GM15510 (cell line): ENCODE data around the gene RAB21.

Experiments
- POLR2A ChIP-seq: IDR thresholded peaks from 3 replicates; pipeline ENCODE4 v1.6.1; 2011; ENCODE audit warnings: borderline replicate concordance; ENCODE audit not compliant: insufficient read length; ENCODE audit errors: extremely low read depth

RAB21 gene

DNA sequence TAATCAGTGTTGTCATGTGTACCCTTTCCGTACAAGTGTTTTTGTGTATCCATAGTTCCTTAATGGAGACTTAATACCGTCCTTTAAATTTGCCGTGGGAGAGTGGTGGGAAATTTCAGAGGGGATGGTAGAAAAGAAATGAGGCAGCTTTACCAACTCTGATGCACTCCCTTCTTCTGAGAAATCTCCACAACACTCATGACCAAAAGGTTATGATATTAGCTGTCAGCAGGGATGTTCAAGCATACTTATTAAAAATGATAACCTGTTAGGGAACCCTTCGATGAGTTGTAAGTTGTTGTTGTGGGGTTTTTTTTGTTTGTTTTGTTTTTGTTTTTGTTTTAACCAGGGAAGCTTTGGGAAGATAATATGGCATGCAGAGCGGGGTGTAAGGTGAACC is 12.5 kb downstream of the RAB21 start:
- no peak for TF ChIP-seq POLR2A

DNA sequence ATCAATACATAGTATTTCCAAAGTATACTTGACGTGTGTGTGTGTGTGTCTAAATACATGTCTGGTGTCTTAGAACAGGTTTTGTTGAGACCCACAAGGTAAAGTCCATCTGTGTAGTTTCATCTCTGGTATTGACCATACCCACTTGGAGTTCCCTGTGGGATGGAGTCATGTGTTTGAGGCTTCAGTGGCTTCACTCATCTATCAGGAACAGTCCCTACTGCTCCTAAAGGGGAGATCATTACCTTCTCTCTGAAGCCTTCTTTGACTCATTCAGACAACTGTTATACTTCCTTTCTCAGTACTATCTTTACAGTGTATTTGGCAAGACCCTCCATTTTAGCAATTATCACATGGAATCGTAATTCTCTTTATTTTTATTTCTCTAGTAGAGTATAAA is 14.2 kb downstream of the RAB21 start:
- TF ChIP-seq POLR2A, result no peak

DNA sequence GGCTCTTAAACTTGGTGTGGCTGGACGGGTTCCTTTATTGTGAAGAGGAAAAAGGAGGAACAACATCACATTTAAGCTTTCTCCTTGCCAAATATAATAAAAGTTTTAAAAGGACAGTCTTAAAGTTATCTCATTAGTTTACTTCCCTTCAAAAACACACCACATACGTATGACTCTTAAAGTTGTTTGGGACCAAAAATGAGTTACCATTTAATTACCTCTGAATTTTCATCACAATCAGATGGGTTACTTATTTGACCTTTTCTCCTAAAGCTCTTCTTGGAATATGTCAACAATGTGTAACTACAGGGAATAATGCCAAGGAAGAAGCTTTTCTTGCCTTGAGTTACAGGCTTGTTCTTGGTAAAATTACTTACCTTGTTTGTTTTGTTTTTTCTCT is 16.4 kb downstream of the RAB21 start:
- no peak for TF ChIP-seq POLR2A

DNA sequence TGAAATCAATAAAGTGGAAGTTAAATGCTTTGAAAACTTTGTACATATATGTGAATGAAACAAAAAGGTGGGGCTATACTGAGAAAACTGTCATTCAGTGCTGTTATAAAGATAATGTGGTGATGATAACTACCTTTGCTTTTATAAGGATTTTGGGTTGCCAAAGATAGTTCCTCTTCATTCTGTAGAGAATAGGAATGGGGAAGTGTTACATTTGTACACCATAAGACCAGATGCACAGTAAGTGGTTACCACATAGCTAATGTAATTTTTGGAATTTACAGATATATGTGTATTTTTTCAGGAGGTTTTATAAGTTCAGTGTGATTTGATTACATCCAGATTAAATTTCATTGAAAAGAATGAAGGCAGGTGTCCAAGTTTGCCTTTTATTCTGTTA is 18.1 kb downstream of the RAB21 start:
- no peak for TF ChIP-seq POLR2A

DNA sequence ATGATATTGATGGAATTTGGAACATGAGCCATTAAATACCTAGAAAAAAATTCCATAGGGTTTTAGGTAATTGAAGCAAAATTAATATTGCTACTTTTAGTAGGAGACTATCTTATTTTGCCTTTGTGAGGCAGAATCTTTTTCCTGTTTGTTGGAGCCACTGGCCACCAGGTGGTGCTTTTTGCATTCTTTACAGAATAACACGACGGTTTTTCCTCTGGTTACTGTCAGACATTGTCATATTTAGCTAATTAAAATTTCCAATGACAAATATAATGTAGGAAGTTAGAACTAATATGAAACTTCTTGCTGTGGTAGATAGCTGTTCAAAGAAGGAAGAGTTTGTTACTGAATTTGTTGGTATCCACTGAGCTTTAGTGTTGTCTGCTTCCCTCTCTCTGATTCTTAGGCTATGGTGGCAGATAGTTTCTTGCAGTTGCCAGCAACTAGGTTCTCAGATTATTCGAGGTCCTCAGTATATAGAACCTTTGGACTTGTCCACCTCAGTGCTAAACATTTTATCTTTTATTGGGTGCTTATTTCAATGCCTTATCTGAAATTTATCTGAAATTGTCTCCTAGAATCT is 25.7 kb downstream of the RAB21 start:
- TF ChIP-seq POLR2A, result no peak

DNA sequence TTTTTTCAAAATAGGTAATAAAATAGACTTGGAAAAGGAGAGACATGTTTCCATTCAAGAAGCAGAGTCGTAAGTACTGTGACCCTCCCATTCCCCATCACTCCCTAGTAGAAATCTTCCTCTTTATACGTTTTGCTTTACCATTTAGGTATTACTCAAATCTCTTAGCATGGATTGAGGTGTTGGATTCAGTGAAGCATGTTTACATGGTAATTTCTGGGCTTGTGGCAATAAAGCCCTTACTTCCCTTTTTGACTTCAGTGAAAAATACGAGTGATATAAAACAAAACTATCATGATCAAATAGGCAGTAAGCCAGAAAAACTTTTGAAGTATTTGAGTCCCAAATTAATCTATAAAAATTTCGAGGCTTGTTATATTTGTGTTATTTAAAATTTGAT is 27.4 kb downstream of the RAB21 start:
- TF ChIP-seq POLR2A, result no peak

DNA sequence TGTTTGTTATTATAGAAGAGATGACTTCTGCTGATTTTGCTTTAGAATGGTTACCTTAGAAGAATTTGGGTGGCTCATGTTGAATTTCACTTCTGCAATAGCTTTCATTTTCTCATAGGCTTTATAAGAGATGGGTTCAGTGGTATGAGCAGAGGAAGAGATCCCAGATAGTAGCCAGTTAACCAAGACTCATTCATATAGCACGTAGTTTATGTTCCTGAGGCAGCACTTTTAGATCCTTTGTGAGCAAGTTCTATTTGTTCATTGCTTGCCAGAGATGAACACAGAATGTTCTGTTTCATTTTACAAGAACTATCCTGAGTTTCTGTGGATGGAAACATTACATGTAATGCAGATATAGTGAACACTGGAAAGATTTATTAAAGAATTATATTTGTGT is 32.2 kb downstream of the RAB21 start:
- no peak for TF ChIP-seq POLR2A

DNA sequence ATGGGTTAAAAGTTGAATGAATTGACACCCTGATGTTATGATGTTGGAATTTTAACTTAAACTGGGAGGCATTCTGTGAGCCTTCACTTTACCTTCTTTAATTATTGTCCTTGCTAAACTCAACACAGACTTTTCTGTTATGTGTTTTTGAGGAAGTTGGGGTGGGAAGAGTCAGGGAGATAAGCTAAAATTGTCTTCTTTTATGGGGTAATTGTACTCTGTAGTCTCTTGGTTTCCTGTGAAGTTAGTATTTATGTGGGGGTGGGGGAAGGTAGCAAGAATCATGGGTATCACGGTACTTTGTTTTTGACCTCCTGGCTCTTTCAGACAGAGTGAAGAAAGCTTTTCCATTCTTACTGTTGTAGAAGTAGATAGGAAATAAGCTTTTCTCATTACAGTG is 32.9 kb downstream of the RAB21 start:
- no peak for TF ChIP-seq POLR2A

DNA sequence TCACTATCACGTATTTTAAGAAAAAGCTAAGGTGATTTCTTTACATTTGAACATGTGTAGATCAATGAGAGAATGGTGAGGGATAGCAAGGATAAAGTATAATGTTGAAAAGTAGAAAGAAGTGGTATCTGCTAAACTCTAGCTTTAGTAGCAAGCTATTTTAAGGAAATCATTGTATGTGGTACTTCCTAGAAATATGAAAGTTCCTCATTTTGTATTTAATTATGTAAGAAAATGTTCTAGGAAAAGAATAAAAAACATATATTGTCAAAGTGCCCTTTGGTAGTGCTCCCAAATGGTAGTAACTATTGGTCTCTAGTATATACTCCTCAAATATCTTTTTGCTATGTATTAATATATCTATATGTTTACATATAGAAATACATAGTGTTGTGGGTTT is 35.7 kb downstream of the RAB21 start:
- TF ChIP-seq POLR2A, result no peak

DNA sequence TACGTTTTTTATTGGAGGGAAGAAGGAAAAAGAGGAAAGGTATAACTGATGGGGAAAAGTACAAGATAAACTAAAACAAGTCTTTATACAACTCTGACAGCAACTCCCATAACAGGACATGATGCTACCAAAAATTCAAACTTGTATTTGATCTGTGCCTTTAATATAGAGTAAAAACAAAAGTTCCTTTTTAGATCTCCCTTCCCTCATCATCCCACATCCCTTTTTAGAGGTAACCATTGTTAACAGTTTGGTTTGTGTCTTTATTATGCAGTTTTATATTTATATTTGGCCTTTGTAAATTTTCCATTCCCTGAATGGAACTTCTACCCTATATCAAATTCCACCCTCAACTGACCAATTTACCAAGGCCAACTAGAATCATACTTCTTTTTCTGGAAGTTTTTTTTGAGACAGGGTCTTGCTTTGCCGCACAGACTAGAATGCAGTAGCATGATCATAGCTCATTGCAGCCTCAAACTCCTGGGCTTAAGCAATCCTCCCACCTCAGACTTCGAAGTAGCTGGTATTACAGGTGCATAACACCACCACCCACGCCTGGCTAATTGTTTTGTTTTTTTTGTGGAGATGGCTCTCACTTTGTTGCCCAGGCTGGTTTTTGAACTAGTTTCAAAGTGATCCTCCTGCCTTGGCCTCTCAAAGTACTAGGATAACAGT is 36.9 kb downstream of the RAB21 start:
- no peak for TF ChIP-seq POLR2A

DNA sequence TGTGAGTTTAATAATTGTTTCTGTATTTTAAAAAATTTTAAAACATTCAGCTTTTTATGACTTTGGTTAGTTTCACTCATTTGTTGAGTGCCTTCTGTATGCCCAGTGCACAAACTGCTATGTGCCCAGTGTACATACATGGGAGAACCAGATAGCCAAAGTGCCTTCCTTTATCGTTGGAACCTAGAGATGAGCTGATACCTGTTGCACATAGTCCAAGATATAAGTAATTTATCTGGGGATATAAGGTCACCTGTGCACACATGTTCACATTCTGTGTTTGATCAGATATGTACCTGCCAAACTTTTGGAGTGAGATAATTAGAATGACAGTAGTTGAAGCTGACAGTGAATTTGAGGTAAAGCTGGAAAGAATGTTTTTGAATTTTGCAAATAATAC is 37.9 kb downstream of the RAB21 start:
- TF ChIP-seq POLR2A, result no peak

DNA sequence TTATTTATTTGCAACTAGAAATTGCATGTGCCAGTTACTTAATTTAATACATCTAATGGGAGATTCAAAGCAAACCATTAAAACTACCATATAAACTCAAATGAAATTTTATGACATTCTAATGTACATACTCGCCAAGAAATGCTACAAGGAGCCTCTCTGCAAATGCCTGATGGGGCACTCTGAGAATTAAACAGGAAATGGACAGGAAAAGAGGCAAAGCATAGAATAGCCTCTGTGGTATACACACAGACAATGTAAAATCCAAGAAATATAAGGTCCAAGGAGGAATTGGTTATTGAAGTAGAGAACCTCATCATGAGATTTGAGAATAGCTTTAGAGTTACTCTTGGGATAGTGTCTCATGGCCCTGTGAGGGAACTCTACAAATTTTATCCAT is 41.2 kb downstream of the RAB21 start:
- TF ChIP-seq POLR2A, result no peak

DNA sequence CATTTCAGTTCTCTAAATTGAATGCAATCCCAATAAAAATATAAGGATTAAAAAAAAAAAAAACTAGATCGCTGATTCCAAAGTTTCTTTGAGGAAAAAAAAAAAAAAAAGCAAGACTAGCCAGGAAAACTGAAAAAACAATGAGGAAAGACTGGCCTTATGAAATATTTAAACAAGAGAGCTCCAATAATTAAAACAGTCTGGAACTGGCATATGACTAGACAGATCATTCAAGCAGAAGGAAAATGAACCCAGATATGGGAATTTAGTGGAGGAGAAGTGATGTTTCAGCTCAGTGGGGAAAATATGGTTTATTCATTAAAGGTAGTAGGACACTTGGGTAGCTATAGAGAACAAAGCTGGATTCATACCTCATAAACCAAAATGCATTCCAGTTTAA is 42.9 kb downstream of the RAB21 start:
- TF ChIP-seq POLR2A, result no peak

DNA sequence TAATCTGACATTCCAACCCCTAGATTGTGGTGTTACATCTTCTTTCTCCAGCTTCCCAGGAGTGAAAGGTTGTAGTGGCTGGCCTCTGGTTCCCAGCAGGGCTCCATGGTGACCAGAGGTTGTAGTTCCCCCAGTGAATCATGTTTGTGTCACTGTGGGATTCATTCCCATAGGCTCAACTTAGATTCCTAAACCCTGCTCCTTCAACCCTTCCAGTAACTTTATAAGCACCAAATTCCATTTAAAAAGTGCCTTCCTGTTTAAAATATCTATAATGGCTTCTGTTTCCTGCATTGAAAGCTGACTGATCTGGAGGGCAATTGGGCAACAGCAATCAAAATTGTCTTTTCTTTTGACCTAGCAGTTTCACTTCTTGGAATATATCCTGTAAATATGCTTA is 44.4 kb downstream of the RAB21 start:
- TF ChIP-seq POLR2A, result no peak

DNA sequence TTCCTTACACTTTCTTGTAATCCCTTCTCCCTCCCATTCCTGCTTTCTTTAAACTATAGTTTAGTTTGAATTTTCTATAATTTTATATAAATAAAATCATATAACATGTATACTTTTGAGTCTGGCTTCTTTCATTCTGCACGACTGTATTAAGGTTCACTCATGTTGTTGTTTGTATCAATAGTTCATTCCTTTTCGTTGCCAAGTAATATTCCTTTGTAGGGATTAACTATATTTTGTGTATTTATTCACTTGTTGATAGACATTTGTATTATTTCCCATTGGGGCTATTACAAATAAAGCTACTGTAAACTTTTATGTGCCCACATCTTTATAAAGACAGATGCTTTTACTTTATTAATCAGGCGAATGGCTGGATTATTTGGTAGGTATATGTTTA is 45.5 kb downstream of the RAB21 start:
- no peak for TF ChIP-seq POLR2A

DNA sequence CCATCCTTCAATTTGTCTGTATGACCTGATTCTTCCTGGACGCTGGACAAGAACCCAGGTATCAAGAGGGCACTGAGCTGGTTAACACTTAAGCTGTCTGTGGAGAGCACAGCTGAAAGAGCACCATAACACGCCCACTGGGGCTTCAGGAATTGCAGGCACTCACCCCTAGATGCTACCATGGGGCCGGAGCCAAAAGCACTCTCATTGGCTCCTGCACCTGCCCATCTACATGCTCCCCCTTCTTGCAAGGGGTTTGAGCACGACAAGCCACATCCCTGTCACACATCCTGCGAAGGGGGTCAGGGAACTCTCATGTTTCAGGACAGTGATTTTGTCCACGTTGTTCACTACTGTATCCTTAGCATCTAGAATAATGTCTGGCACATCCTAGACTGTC is 49.8 kb downstream of the RAB21 start:
- no peak for TF ChIP-seq POLR2A

DNA sequence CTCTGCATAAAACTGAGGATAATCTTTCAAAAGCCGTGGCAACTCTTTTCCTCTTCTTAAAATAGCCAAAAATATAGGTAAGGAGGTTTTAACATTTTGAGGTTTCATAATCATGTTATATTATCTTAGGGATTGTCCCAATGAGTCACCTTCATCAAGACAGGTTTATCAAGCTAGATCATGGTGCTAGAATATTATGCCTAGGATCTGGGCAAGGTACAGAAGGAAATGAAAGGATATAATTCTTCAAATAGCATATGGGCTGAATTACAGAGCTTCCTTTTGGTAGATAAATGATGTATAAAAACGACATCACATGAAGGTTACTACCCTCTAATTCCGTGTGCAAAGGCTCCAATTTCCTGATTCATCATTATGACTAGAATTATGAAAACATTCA is 56.3 kb downstream of the RAB21 start:
- TF ChIP-seq POLR2A, result no peak
